Measurements from ENCODE around the gene SMC4. TPM values are rescaled to one million over a fixed set of nuclear protein-coding genes. Genes with fewer than 3 reads are reported as not detected.

SMC4 gene
- polyA plus RNA-seq, 5 donors = 72.9 to 268 (median 189) TPM

DNA sequence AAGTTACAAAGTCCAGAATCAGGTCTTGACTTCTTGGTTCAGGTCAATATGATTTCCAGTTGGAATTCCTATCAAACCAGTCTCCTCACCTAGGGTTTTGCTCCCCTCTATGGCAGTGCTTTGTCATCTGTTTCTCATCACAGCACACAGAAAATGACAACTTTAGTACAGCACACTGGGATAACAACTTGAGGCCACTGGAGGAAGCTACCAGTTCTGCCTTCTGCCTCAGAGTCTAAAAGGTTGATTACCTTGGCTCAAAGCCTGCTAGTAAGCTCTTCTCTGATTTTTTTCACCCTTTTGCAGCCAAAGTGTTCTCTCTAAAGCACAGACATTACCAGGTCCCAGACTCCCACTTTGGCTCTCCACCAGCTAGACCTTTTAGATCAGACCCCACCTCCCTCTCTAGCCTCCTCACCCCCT lies 75.0 kb downstream of the SMC4 start:
- DNase-seq = no peak

DNA sequence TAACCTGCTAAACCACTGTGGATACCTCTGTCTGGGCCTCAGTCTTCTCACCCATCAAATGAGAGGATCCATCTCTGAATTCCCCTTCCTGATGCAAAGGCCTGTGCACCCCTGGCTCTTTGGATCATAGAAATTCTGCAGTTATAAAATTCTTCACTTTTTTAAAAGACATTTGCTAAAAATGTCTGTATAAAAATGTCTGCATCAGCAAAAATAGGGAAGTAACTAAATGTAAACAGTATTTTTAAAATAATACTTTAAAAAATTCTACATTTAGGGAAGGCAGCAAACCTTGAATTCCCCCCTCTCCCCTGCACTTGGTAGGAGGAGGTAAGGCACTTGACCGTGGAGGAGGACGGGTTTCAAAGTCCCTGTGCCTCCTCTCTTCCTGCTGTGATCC lies 75.7 kb downstream of the SMC4 start:
- DNase-seq = no peak

DNA sequence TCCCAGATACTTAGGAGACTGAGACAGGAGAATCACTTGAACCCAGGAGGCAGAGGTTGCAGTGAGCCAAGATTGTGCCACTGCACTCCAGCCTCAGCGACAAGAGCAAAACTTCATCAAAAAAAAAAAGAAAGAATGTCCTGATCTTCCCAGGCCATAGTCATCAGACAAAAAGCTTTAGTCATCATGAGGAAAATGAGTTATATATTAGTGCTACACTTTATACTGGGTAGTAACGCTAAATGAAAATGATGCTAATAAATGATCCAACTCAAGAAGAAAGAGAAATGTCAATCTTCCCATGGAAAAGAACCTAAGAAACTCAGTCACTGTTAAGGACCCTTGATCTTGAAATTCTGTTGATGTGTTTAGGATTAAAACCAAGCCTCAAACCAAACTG lies 76.4 kb downstream of the SMC4 start:
- no peak for DNase-seq

DNA sequence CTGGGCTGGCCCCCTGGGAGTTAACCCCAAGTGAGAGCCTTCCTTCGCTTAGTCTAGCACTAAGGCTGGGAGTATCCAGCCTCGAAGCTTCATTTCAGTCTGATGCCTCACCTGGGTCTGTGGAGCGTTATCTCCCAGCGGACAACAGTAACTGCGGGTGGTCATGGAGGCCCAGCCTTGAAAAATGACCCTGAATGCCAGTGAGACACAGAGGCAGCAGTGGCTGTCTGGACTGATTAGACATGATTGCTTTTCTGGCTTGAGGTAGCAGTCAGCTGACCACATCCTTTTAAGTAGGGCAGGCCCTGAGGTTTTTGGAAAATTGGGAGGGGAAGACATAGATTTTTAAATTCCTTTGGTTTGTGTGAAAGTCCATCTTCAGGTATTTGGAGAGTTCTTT lies 78.3 kb downstream of the SMC4 start:
- DNase-seq = no peak

DNA sequence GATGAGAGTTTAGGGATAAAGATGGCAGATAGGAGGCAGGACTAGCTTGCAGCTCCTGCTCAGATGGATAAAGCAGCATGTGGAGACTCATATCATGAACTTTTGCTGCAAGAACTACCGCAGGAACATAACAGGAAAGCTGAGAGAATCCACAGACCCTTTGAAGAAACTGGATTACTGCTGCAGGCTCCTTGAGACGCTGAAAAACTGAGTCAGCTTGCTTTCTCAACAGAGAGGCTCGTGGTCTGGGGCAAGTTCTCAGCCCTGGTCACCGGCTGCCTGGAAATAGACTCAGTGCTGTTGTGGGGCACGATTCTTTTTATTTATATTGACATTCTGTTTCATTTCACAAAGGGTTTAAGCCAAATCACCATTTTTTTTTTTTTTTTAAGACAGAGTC lies 78.9 kb downstream of the SMC4 start:
- no peak for DNase-seq

DNA sequence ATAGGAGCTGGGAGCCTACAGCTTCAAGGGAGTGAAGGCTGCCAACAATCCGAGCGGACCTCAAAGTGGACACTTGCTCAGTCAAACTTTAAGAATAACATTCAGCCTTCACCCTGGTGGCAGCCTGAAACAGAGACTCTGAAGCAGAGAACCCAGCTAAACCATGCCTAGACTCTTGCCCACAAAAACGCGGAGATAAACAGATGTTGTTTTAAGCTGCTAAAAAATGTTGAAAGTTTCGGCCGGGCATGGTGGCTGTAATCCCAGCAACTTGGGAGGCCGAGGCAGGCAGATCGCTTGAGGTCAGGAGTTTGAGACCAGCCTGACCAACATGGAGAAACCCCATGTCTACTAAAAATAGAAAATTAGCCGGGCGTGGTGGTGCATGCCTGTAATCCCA lies 79.9 kb downstream of the SMC4 start:
- no peak for DNase-seq

DNA sequence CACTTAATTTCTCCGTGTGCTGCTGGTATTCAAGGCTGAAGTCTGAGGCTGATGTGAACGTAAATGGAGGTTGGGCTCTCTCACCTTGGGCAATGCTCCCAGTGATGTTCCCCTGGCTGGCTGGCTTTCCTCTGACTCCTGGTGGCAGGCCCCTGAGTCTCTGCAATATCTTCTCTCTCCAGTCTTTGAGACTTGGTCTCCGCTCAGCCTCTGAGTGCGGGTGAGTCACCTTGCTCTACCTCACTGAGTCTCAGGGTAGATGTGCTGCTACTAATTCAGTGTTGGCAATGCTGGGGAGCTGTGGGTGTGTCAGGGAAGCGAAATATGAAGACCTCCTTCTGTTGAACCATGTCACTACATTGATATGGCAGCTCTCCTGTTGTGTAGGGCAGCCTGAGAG lies 81.5 kb downstream of the SMC4 start:
- DNase-seq = no peak

DNA sequence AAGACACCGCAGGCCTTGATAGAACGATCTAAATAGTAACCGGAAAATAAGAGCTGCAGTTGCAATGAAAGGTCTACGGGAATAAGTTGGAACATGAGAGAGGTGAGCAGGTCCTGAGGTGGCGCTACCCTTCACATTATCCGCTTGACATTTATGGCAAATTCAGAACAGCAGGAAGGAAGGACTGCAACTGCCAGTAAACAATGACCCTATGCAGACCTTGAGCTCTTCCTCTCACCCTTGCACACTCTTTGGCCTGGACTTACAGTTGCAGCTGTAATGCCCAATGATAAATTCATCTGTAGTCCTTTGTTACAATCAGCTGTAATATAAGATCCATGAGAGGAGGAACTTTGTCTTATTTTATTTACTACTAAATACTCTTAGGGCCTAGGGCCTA lies 82.4 kb downstream of the SMC4 start:
- no peak for DNase-seq

DNA sequence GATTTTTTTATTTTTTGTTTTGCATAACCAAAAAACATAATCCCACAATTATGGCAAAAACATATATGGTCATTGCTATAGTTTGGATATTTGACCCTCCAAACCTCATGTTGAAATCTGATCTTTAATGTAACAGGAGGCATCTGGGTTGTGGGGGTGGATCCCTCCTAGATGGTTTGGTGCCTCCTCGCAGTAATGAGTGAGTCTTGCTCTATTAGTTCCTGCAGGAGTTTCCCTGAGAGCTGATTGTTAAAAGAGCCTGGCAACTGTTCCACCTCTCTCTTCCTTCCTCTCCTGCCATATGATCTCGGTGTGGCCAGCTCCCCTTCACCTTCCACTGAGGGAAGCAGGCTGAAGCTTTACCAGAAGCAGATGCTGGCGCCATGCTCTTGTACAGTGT lies 83.3 kb downstream of the SMC4 start:
- DNase-seq = no peak

Other genes with a start within 250 kb of the SMC4 start
- gene C3orf80, start 174.2 kb upstream of the SMC4 start, polyA plus RNA-seq (ENCODE audit: insufficient read depth in 1 of 5, insufficient read length in 5 of 5, low replicate concordance in 1 of 5) = 1 to 10 TPM; 5.2 to 8.5 (median 7.1) TPM
- gene IFT80, start 425 bp upstream of the SMC4 start, polyA plus RNA-seq (ENCODE audit: insufficient read depth in 1 of 5, insufficient read length in 5 of 5, low replicate concordance in 1 of 5) = 100 to 1,000 TPM in 1 of 5 donors, 10 to 100 TPM in 4; 49.4 to 103 (median 92.5) TPM
- 10 to 100 TPM; 15.2 to 35.3 (median 23.7) TPM for gene TRIM59, start 50.1 kb downstream of the SMC4 start, polyA plus RNA-seq (ENCODE audit: insufficient read depth in 1 of 5, insufficient read length in 5 of 5, low replicate concordance in 1 of 5)
- 10 to 100 TPM; 37.4 to 60.5 (median 57.9) TPM for gene KPNA4, start 165.9 kb downstream of the SMC4 start, polyA plus RNA-seq (ENCODE audit: insufficient read depth in 1 of 5, insufficient read length in 5 of 5, low replicate concordance in 1 of 5)

All from right lung (tissue), 5 donors.